ENCODE measurements around the gene CSF1. TPM values are rescaled to one million over a fixed set of nuclear protein-coding genes. Genes with fewer than 3 reads are reported as not detected.

Gene CSF1
- total and polyA plus RNA-seq, 2 of the 13 experiments (the other 11 are each of a cell fraction or from before 2014, with no cell fraction given): 4.6 to 13.3 TPM

DNA sequence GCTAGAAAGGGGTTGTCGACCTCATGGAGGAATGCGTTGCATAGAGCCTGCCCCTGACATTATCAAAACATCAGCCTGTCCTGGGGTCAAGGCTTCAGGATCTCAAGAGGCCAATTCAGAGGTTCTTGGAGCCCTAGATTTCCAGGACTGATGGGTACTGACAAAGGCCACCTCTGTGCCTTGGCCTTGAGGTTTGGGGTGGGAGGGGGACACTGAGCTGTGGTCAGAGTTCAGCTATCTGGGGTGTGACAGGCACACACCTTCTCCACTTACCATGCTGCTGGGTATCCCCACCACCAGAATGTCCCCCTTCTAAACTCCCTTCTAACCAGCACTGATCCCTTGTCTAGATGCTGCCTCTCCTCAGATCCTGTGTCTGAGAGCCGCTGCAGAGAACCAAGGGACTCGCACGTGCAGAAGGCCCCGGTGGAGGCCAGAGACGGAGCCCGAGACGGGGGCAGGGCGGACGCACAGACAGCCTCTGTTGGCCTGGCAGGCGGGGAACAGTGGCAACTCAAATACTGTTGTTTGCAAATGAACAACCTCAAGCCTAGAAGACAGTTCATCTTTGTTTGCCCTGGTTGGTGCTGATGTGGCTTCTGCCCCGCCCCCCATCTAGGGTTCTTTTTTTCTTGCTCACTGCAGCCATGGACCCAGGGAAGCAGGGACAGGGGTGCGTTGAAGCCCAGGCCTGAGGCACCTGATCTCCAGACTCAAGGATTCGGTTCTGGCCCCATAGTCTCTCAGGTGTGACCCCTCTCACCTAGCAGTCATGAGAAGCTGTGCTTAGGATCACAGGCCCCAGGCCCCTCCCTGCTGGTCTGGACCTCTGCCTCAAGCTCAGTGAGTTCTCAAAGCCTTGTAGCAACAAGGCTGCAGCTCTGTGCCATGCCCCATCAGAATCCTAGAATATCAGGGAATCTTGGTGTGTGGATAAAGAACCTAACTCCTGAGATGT, 28.1 kb upstream of the CSF1 start (continued):
- TF ChIP-seq MZF1 (CRISPR knock-in tag; IDR thresholded peaks at IDR 0.05; ENCODE audit: borderline replicate concordance): no peak
- TF ChIP-seq TEAD3 (CRISPR knock-in tag; optimal IDR thresholded peaks at IDR 0.05; ENCODE audit: borderline replicate concordance): no peak
- TF ChIP-seq SKI (IDR thresholded peaks at IDR 0.05; ENCODE audit: partially characterized antibody): peak; percentile 44
- no peak for TF ChIP-seq ZNF660 (CRISPR knock-in tag; IDR thresholded peaks at IDR 0.05; ENCODE audit: borderline replicate concordance, low read depth)
- TF ChIP-seq PBX2 (CRISPR knock-in tag; IDR thresholded peaks at IDR 0.05): no peak
- TF ChIP-seq NR1H2 (CRISPR knock-in tag; IDR thresholded peaks at IDR 0.05; ENCODE audit: borderline replicate concordance, low read depth): no peak
- TF ChIP-seq KDM3A (CRISPR knock-in tag; IDR thresholded peaks at IDR 0.05; ENCODE audit: low read depth): 0 out of 2 replicates have a peak, but pooled peaks have one; percentile 30
- TF ChIP-seq, protein P1, sequence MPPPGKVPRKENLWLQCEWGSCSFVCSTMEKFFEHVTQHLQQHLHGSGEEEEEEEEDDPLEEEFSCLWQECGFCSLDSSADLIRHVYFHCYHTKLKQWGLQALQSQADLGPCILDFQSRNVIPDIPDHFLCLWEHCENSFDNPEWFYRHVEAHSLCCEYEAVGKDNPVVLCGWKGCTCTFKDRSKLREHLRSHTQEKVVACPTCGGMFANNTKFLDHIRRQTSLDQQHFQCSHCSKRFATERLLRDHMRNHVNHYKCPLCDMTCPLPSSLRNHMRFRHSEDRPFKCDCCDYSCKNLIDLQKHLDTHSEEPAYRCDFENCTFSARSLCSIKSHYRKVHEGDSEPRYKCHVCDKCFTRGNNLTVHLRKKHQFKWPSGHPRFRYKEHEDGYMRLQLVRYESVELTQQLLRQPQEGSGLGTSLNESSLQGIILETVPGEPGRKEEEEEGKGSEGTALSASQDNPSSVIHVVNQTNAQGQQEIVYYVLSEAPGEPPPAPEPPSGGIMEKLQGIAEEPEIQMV (CRISPR knock-in tag; IDR thresholded peaks at IDR 0.05; ENCODE audit: low read depth): peak; percentile 30; the same call in 1 of the 2 replicates
- TF ChIP-seq, protein P2, sequence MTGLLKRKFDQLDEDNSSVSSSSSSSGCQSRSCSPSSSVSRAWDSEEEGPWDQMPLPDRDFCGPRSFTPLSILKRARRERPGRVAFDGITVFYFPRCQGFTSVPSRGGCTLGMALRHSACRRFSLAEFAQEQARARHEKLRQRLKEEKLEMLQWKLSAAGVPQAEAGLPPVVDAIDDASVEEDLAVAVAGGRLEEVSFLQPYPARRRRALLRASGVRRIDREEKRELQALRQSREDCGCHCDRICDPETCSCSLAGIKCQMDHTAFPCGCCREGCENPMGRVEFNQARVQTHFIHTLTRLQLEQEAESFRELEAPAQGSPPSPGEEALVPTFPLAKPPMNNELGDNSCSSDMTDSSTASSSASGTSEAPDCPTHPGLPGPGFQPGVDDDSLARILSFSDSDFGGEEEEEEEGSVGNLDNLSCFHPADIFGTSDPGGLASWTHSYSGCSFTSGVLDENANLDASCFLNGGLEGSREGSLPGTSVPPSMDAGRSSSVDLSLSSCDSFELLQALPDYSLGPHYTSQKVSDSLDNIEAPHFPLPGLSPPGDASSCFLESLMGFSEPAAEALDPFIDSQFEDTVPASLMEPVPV (CRISPR knock-in tag; IDR thresholded peaks at IDR 0.05): peak; percentile 65
- TF ChIP-seq ZFYVE20 (CRISPR knock-in tag; IDR thresholded peaks at IDR 0.05; ENCODE audit: borderline replicate concordance, low read depth): no peak
- peak; percentile 87 for TF ChIP-seq HNRNPL (IDR thresholded peaks at IDR 0.05; ENCODE audit: low read depth, low read length)
- no peak for TF ChIP-seq CBX1 (IDR thresholded peaks at IDR 0.05; ENCODE audit: low read depth)
- TF ChIP-seq KAT8 (CRISPR knock-in tag; IDR thresholded peaks at IDR 0.05): peak; percentile 43
- peak; percentile 43 for TF ChIP-seq ZNF883 (CRISPR knock-in tag; IDR thresholded peaks at IDR 0.05; ENCODE audit: not compliant biosample characterization)
- peak; percentile 93 for TF ChIP-seq TBX2 (CRISPR knock-in tag; IDR thresholded peaks at IDR 0.05; ENCODE audit: borderline replicate concordance)
- peak; percentile 63 for TF ChIP-seq KMT2B (CRISPR knock-in tag; IDR thresholded peaks at IDR 0.05)
- TF ChIP-seq ZNF136 (CRISPR knock-in tag; IDR thresholded peaks at IDR 0.05; ENCODE audit: low read depth): peak; percentile 49; the same call in 1 of the 2 replicates
- no peak for TF ChIP-seq ZBTB38 (CRISPR knock-in tag; IDR thresholded peaks at IDR 0.05)
- no peak for TF ChIP-seq ZNF251 (CRISPR knock-in tag; IDR thresholded peaks at IDR 0.05)
- no peak for TF ChIP-seq ZNF709 (CRISPR knock-in tag; IDR thresholded peaks at IDR 0.05)
- TF ChIP-seq ZNF180 (CRISPR knock-in tag; IDR thresholded peaks at IDR 0.05; ENCODE audit: borderline replicate concordance, low read depth): no peak
- TF ChIP-seq ZNF850 (CRISPR knock-in tag; conservative IDR thresholded peaks at IDR 0.05): no peak
- peak; percentile 51; the same call in 1 of the 2 replicates for TF ChIP-seq NKX3-1 (CRISPR knock-in tag; IDR thresholded peaks at IDR 0.05)
- no peak for TF ChIP-seq CENPT (CRISPR knock-in tag; IDR thresholded peaks at IDR 0.05; ENCODE audit: low read depth)

Measured in HepG2 (cell line).